ENCODE data around the gene ELF5. TPM values are rescaled to one million over a fixed set of nuclear protein-coding genes. Genes with fewer than 3 reads are reported as not detected.

The ELF5 gene
- total and polyA plus RNA-seq, 8 donors: 0.09 to 0.46 (median 0.14) TPM; not detected in 2

DNA sequence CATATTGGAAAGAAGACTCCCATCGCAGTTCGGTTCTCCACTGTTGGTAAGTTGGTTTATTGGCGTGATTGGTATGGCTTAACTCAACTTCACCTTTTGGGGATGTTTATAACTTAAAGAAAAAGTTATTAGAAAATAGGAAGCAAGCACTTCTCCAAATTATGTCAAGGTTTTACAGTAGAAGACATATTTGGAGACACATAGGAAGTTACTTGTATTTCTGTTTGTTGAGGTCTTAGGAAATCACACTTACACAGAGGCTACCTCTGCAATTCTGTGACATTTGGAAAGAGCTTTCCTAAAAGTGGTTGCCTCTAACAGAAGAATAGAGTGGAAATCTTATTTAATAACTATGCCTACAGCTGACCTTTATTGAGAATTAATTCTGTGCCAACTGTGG lies 62.5 kb downstream of the ELF5 start:
- Histone ChIP-seq H3K4me1 (peaks cover 0 to 8% (median 5%) of the 10 kb centered on the region in 3 donors), H3K27ac (no peak overlapping the region), H3K27me3 (no peaks in the 10 kb centered on the region), H3K36me3 (peaks cover 0 to 54% (median 30%) of the 10 kb centered on the region in 3 donors), H3K9me3 (no peaks in the 10 kb centered on the region), H3K4me3 (no peak overlapping the region)
- 95 to 96% methylated on average over 3 of the region's 3 CpGs for WGBS, 2 donors
- TF ChIP-seq, protein P1, sequence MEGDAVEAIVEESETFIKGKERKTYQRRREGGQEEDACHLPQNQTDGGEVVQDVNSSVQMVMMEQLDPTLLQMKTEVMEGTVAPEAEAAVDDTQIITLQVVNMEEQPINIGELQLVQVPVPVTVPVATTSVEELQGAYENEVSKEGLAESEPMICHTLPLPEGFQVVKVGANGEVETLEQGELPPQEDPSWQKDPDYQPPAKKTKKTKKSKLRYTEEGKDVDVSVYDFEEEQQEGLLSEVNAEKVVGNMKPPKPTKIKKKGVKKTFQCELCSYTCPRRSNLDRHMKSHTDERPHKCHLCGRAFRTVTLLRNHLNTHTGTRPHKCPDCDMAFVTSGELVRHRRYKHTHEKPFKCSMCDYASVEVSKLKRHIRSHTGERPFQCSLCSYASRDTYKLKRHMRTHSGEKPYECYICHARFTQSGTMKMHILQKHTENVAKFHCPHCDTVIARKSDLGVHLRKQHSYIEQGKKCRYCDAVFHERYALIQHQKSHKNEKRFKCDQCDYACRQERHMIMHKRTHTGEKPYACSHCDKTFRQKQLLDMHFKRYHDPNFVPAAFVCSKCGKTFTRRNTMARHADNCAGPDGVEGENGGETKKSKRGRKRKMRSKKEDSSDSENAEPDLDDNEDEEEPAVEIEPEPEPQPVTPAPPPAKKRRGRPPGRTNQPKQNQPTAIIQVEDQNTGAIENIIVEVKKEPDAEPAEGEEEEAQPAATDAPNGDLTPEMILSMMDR (IDR thresholded peaks at IDR 0.05): no peak
- FAIRE-seq (no peak), ATAC-seq (no peak), DNase-seq (no peak)
- intact Hi-C loops (cut with DNase I): no loop called here

DNA sequence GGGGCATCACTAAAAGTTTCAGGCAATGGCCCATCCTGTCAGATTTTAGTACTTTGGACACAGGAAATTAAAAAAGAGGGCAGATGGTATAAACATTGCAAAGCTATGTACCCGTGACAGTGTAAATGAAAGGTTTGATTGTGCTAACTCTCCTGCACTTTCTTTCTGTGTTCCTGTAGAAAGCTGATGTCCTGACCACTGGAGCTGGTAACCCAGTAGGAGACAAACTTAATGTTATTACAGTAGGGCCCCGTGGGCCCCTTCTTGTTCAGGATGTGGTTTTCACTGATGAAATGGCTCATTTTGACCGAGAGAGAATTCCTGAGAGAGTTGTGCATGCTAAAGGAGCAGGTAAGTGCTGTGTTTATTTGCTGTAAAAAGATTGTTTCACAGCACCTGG lies 64.6 kb downstream of the ELF5 start:
- DNase-seq: no peak
- H3K4me1 ChIP-seq: peaks cover 0 to 6% (median 0%) of the 10 kb centered on the region in 3 donors

GRCh38 chr11:34448223-34448994 lies 65.2 kb downstream of the ELF5 start:
- Histone ChIP-seq H3K27ac (no peak overlapping the region), H3K27me3 (no peaks in the 10 kb centered on the region), H3K4me3 (no peak overlapping the region), H3K9me3 (no peaks in the 10 kb centered on the region), H3K36me3 (peaks cover 0 to 37% (median 18%) of the 10 kb centered on the region in 3 donors), H3K4me1 (peaks cover 0 to 9% (median 0%) of the 10 kb centered on the region in 3 donors)
- WGBS, 2 donors: 87 to 90% methylated on average over 11 of the region's 11 CpGs
- TF ChIP-seq, protein P1 (IDR thresholded peaks at IDR 0.05): no peak
- no peak for FAIRE-seq
- intact Hi-C loops (cut with DNase I): no loop called here
- no peak for ATAC-seq
- no peak for DNase-seq

More for the DNA sequence above, 64.6 kb downstream of the ELF5 start:
- no peaks in the 10 kb centered on the region for H3K9me3 ChIP-seq
- no peak overlapping the region for H3K27ac ChIP-seq
- FAIRE-seq (no peak), ATAC-seq (no peak)
- 48 to 66% methylated on average over 3 of the region's 3 CpGs for WGBS, 2 donors
- intact Hi-C loops (cut with DNase I): no loop called here
- H3K36me3 ChIP-seq: peaks cover 0 to 43% (median 24%) of the 10 kb centered on the region in 3 donors
- no peaks in the 10 kb centered on the region for H3K27me3 ChIP-seq
- H3K4me3 ChIP-seq: no peak overlapping the region
- TF ChIP-seq, protein P1 (IDR thresholded peaks at IDR 0.05): no peak

DNA sequence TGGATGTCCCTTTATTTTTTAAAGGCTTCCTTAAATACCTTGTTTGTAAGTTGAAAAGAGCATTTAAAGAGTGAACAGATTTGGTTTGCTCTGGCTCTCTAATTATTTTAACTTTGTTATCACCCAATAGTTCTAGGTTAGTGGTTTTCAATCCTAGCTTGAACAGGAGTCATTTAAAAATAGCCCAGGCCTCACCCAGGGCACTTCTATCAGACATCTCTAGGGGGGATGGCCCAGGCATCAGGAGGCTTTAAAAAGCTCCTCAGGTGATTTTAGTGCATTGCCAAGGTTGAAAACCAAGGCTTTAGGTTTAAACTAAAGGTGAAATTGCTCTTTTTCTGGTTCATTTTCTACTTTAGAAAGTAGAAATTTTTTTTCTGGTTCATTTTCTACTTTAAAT lies 66.5 kb downstream of the ELF5 start:
- Histone ChIP-seq H3K4me1 (peaks cover 0 to 9% (median 0%) of the 10 kb centered on the region in 3 donors), H3K27ac (no peak overlapping the region), H3K9me3 (no peaks in the 10 kb centered on the region), H3K4me3 (no peak overlapping the region), H3K27me3 (no peaks in the 10 kb centered on the region), H3K36me3 (peaks cover 0 to 24% (median 6%) of the 10 kb centered on the region in 3 donors)
- no peak for FAIRE-seq
- no peak for DNase-seq
- no peak for ATAC-seq
- TF ChIP-seq, protein P1 (IDR thresholded peaks at IDR 0.05): no peak
- intact Hi-C loops (cut with DNase I): no loop called here

GRCh38 chr11:34446386-34446785 lies 67.2 kb downstream of the ELF5 start:
- no peaks in the 10 kb centered on the region for H3K9me3 ChIP-seq
- H3K4me3 ChIP-seq: no peak overlapping the region
- no peak for ATAC-seq
- no peak overlapping the region for H3K27ac ChIP-seq
- TF ChIP-seq, protein P1 (IDR thresholded peaks at IDR 0.05): no peak
- 74 to 78% methylated on average over 5 of the region's 5 CpGs for WGBS, 2 donors
- H3K36me3 ChIP-seq: peaks cover 0 to 17% (median 6%) of the 10 kb centered on the region in 3 donors
- FAIRE-seq: no peak
- H3K4me1 ChIP-seq: peaks cover 0 to 9% (median 0%) of the 10 kb centered on the region in 3 donors
- H3K27me3 ChIP-seq: no peaks in the 10 kb centered on the region
- intact Hi-C loops (cut with DNase I): no loop called here
- no peak for DNase-seq

All from pancreas (tissue), 10 donors.